HepG2 (cell line): ENCODE measurements around the gene TGM2. TPM values are rescaled to one million over a fixed set of nuclear protein-coding genes. Genes with fewer than 3 reads are reported as not detected.
A peak's percentile ranks its signal among the peaks of the same experiment; 100 is the strongest.

ENCODE experiments used
- ETV6 ChIP-seq: sonication (generic); formaldehyde crosslinking; conservative IDR thresholded peaks from 2 replicates; pipeline ENCODE4 v1.4.0; 2020; ENCODE audit warnings: missing genetic modification reagents
- FOXO4 ChIP-seq: sonication (generic); formaldehyde crosslinking; conservative IDR thresholded peaks from 2 replicates; pipeline ENCODE4 v1.8.1; 2023; ENCODE audit warnings: missing genetic modification reagents
- HDAC6 ChIP-seq: fragments of 200-600 bp; sonication (generic); IDR thresholded peaks from 2 replicates; pipeline ENCODE4 v1.7.0; 2017; ENCODE audit warnings: mild to moderate bottlenecking, antibody characterized with exemption, low read length, low read depth
- MLXIP ChIP-seq: sonication (generic); formaldehyde crosslinking; IDR thresholded peaks from 2 replicates; pipeline ENCODE4 v1.9.0; 2021; ENCODE audit warnings: missing genetic modification reagents, borderline replicate concordance
- MTERF4 ChIP-seq: sonication (generic); formaldehyde crosslinking; IDR thresholded peaks from 2 replicates; pipeline ENCODE4 v1.8.0; 2023; ENCODE audit warnings: mild to moderate bottlenecking, missing genetic modification reagents
- MXI1 ChIP-seq: IDR thresholded peaks from 3 replicates; pipeline ENCODE4 v1.6.1; 2012; ENCODE audit warnings: low read depth, low read length, inconsistent platforms, borderline replicate concordance
- MYNN ChIP-seq: sonication (generic); formaldehyde crosslinking; IDR thresholded peaks from 2 replicates; pipeline ENCODE4 v1.4.0; 2020; ENCODE audit warnings: mild to moderate bottlenecking, low read depth, missing genetic modification reagents
- SMC3 ChIP-seq: IDR thresholded peaks from 2 replicates; pipeline ENCODE4 v1.6.1; 2011; ENCODE audit warnings: low read length, improper control_type of control experiment
- ZNF10 ChIP-seq: sonication (generic); formaldehyde crosslinking; IDR thresholded peaks from 2 replicates; pipeline ENCODE4 v1.4.0; 2020; ENCODE audit warnings: mild to moderate bottlenecking, low read depth, missing genetic modification reagents, borderline replicate concordance
- ZNF142 ChIP-seq: sonication (generic); formaldehyde crosslinking; IDR thresholded peaks from 2 replicates; pipeline ENCODE4 v1.4.0; 2020; ENCODE audit warnings: missing genetic modification reagents
- ZNF180 ChIP-seq: sonication (generic); formaldehyde crosslinking; IDR thresholded peaks from 2 replicates; pipeline ENCODE4 v1.4.0; 2020; ENCODE audit warnings: low read depth, missing genetic modification reagents, borderline replicate concordance
- ZNF484 ChIP-seq: sonication (generic); formaldehyde crosslinking; IDR thresholded peaks from 2 replicates; pipeline ENCODE4 v1.5.1; 2020; ENCODE audit warnings: mild to moderate bottlenecking, low read depth, missing genetic modification reagents, borderline replicate concordance
- ZNF639 ChIP-seq: conservative IDR thresholded peaks from 2 replicates; pipeline ENCODE4 v1.6.1; 2018; ENCODE audit warnings: missing genetic modification reagents
- ZNF652 ChIP-seq: IDR thresholded peaks from 2 replicates; pipeline ENCODE4 v1.6.1; 2016; ENCODE audit warnings: low read depth, borderline replicate concordance
- ZSCAN12 ChIP-seq: sonication (generic); formaldehyde crosslinking; IDR thresholded peaks from 2 replicates; pipeline ENCODE4 v1.9.0; 2021; ENCODE audit warnings: mild to moderate bottlenecking, missing genetic modification reagents
- polyA plus RNA-seq, 8 experiments: library from polyadenylated mRNA; depleted of rRNA in 3 of 8; stranded (reverse) in 7 of 8; unstranded in 1 of 8; fragments of >200 nt; fragmentation: Illumina TruSeq in 4 of 8; extraction: Trizol in 4 of 8; gene quantifications; 2 replicates each; pipeline versions ENCODE4 v1.2.1 to v1.2.3, GENCODE V29; 2011 to 2016; ENCODE audit warnings: low read depth in 4 of 8, missing spikeins in 1 of 8, mixed read lengths in 1 of 8; ENCODE audit not compliant: insufficient read depth in 1 of 8
- total RNA-seq, 5 experiments: library from RNA; depleted of rRNA; stranded (reverse); fragments of >200 nt; fragmentation: Illumina TruSeq; extraction: Trizol; gene quantifications; 2 replicates each; pipeline ENCODE4 v1.2.3, GENCODE V29; 2016; ENCODE audit warnings: low read depth in 1 of 5

Gene TGM2
- total and polyA plus RNA-seq, 2 of the 13 experiments (the other 11 are each of a cell fraction or from before 2014, with no cell fraction given) = 4.2 to 46.4 TPM

GRCh38 chr20:38167851-38168760 is 3.0 kb upstream of the TGM2 start (continued):
- TF ChIP-seq MTERF4 (CRISPR knock-in tag) (no peak), HDAC6 (no peak), ETV6 (no peak), MYNN (no peak), SMC3 (no peak), MXI1 (no peak), FOXO4 (CRISPR knock-in tag) (no peak), ZNF484 (CRISPR knock-in tag) (no peak), ZNF180 (CRISPR knock-in tag) (no peak), MLXIP (CRISPR knock-in tag) (peak; percentile 69; the same call in 1 of the 2 replicates), ZNF10 (CRISPR knock-in tag) (no peak), ZSCAN12 (no peak), ZNF142 (no peak), ZNF639 (no peak), ZNF652 (CRISPR knock-in tag) (0 out of 2 replicates have a peak, but pooled peaks have one; percentile 6)
